ENCODE measurements around the gene NCKAP5.

DNA sequence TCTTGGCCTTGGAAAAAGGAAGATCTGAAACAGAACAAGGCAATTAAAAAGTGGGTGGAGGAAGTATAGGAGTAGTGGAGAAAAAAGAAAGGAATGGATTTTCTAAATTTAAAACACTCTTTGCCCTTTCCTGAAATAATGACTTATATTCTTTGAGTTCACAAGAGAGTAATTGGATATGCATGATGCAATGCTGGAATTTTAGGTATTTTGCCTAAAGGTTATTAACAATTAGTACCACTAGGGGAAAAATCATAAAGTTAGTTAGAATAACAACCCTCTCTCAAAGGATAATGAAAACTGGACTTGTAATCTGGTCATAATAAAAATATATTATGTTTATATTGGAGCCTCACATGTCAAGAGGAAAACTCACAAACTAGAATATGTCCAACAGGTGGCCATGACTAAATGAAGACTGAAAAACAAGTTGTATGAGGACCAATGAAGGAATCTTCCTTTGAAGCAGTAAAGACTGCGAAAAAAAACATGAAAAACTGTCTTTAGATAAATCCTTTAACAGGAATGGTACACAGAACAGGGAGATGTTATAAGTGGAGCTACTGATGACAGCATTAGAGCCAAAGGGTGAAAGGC lies 281.8 kb downstream of the NCKAP5 start:
- TF ChIP-seq FOXP2 (optimal IDR thresholded peaks at IDR 0.05; ENCODE audit: borderline replicate concordance, extremely low read depth, extremely low read length, insufficient read depth) (no peak), REST (IDR thresholded peaks at IDR 0.05; ENCODE audit: insufficient read depth in 1 of 2, low read depth in 2 of 2, low read length in 2 of 2) (no peak), POLR2AphosphoS5 (IDR thresholded peaks at IDR 0.05; ENCODE audit: low read depth, low read length) (no peak), SIN3A (IDR thresholded peaks at IDR 0.05; ENCODE audit: borderline replicate concordance, insufficient read depth, low read length) (no peak), TAF1 (IDR thresholded peaks at IDR 0.05; ENCODE audit: borderline replicate concordance, insufficient read depth, low read length) (no peak)

Measured in PFSK-1 (cell line).